Retinal pigment epithelial cell (primary cell): ENCODE measurements around the gene HACL1.

Experiments used
- DNase-seq: peaks from one replicate; pipeline ENCODE4 v3.0.0-alpha.2; 2010; ENCODE audit warnings: low read depth
- H3K4me3 ChIP-seq: 2 replicates; pipeline ENCODE4 v1.5.1; 2011; ENCODE audit warnings: mild to moderate bottlenecking, low read length, control low read depth, moderate library complexity
- CTCF ChIP-seq: conservative IDR thresholded peaks from 2 replicates; pipeline ENCODE4 v1.5.1; 2011; ENCODE audit warnings: low read depth, low read length, control low read depth, inconsistent platforms

HACL1 gene

GRCh38 chr3:15645246-15645645 is 43.9 kb upstream of the HACL1 start:
- no peak for TF ChIP-seq CTCF

GRCh38 chr3:15638891-15639262 is 37.5 kb upstream of the HACL1 start:
- no peak for DNase-seq
- no peak for TF ChIP-seq CTCF
- no peak overlapping the region for H3K4me3 ChIP-seq

More at GRCh38 chr3:15645246-15645645, 43.9 kb upstream of the HACL1 start:
- no peak for DNase-seq
- no peak overlapping the region for H3K4me3 ChIP-seq

GRCh38 chr3:15638193-15638890 is 37.0 kb upstream of the HACL1 start:
- no peak for TF ChIP-seq CTCF
- DNase-seq = no peak
- no peak overlapping the region for H3K4me3 ChIP-seq

GRCh38 chr3:15637131-15637951 is 36.0 kb upstream of the HACL1 start:
- TF ChIP-seq CTCF = no peak
- H3K4me3 ChIP-seq = no peak overlapping the region
- DNase-seq = no peak

- peak; percentile 68 for DNase-seq
- H3K4me3 ChIP-seq = no peak overlapping the region
These were observed 34.8 kb upstream of the HACL1 start for GRCh38 chr3:15636028-15636709.

GRCh38 chr3:15635121-15635661 is 33.8 kb upstream of the HACL1 start:
- no peak for TF ChIP-seq CTCF
- H3K4me3 ChIP-seq = no peak overlapping the region
- peak; percentile 96 for DNase-seq

More at GRCh38 chr3:15636028-15636709, 34.8 kb upstream of the HACL1 start:
- TF ChIP-seq CTCF = no peak
